HepG2 (cell line): ENCODE data around the gene MS4A10. TPM values are rescaled to one million over a fixed set of nuclear protein-coding genes. Genes with fewer than 3 reads are reported as not detected.

Source experiments
- ATAC-seq: fragments of 200-7000 bp; cut with Tn5 transposase; 3 replicates; pipeline ENCODE4 v1.9.1; 2020; ENCODE audit warnings: mild to moderate bottlenecking, moderate library complexity
- BruUV-seq: library from RNA; stranded (reverse); fragments of 400-500 nt; replicated peaks from 2 replicates; lab custom pipeline; 2021; lab: Mats Ljungman, UMichigan
- CTCF ChIA-PET: fragments of 300-600 bp; formaldehyde crosslinking; extraction: SDS; loops from one replicate; lab custom pipeline; 2021; ENCODE audit warnings: low total read pairs, inconsistent platforms, low intra/inter-chr PET ratio; lab: Yijun Ruan, JAX
- POLR2A ChIA-PET: fragments of 350-600 bp; sonication (Branson Sonifier 250); formaldehyde crosslinking; loops from one replicate; lab custom pipeline; 2020; ENCODE audit warnings: antibody characterized with exemption, inconsistent platforms; lab: Yijun Ruan, JAX
- DNase-seq: peaks from one replicate; pipeline ENCODE4 v3.0.0-alpha.2; 2015; ENCODE audit warnings: low spot score
- FAIRE-seq: peaks from 3 replicates; lab custom pipeline; 2011; peaks lifted over from hg19 to GRCh38; lab: Jason Lieb, UNC
- H2AFZ ChIP-seq: one replicate; pipeline ENCODE4 v1.6.1; 2011; ENCODE audit warnings: low read length, inconsistent platforms
- H3K27ac ChIP-seq: fragments of 300-600 bp; 3 replicates; pipeline ENCODE4 v1.8.0; 2011; ENCODE audit warnings: mixed run types, mild to moderate bottlenecking, mixed read lengths, low read length, inconsistent platforms; ENCODE audit not compliant: insufficient read depth; ENCODE audit errors: extremely low read length
- H3K27me3 ChIP-seq, 2 experiments: fragments of 200-600 bp in 1 of 2; 2 replicates in 1 of 2; 3 replicates in 1 of 2; pipeline versions ENCODE4 v1.6.0 to v1.8.0; 2011; ENCODE audit warnings: low read length in 2 of 2, mild to moderate bottlenecking in 2 of 2, moderate library complexity in 2 of 2, inconsistent platforms in 1 of 2; ENCODE audit not compliant: insufficient read depth in 2 of 2, control insufficient read depth in 1 of 2
- H3K36me3 ChIP-seq, 2 experiments: fragments of 200-600 bp in 1 of 2; replicated peaks in 1 of 2; 2 replicates in 1 of 2; 3 replicates in 1 of 2; pipeline versions ENCODE4 v1.5.1 to v1.8.0; 2011; ENCODE audit warnings: low read length in 2 of 2, inconsistent platforms in 1 of 2; ENCODE audit not compliant: insufficient read depth in 2 of 2, control insufficient read depth in 1 of 2
- H3K4me1 ChIP-seq: 2 replicates; pipeline ENCODE4 v1.5.1; 2012; ENCODE audit warnings: low read length, inconsistent platforms; ENCODE audit not compliant: insufficient read depth
- H3K4me2 ChIP-seq: 2 replicates; pipeline ENCODE4 v1.6.0; 2011; ENCODE audit warnings: low read depth, low read length, inconsistent platforms
- H3K4me3 ChIP-seq, 3 experiments: fragments of 200-600 bp in 1 of 3; sonication (generic), shearing (Covaris generic) in 1 of 3; replicated peaks in 1 of 3; 2 replicates each; pipeline ENCODE4 v1.5.1; 2011 to 2016; ENCODE audit warnings: low read length in 3 of 3, inconsistent platforms in 2 of 3, low read depth in 2 of 3, mild to moderate bottlenecking in 2 of 3, control low read depth in 1 of 3, mixed read lengths in 1 of 3; ENCODE audit not compliant: insufficient read depth in 1 of 3
- H3K79me2 ChIP-seq: one replicate; pipeline ENCODE4 v1.6.1; 2011; ENCODE audit warnings: low read length, inconsistent platforms; ENCODE audit not compliant: insufficient read depth
- H3K9ac ChIP-seq: 2 replicates; pipeline ENCODE4 v1.6.0; 2011; ENCODE audit warnings: mild to moderate bottlenecking, low read depth, low read length, inconsistent platforms; ENCODE audit not compliant: insufficient read depth
- H3K9me3 ChIP-seq: 2 replicates; pipeline ENCODE4 v1.5.1; 2012; ENCODE audit warnings: mild to moderate bottlenecking, low read length
- H4K20me1 ChIP-seq: 2 replicates; pipeline ENCODE4 v1.6.0; 2011; ENCODE audit warnings: inconsistent platforms, mild to moderate bottlenecking, low read length, moderate library complexity; ENCODE audit not compliant: insufficient read depth
- ATF1 ChIP-seq: IDR thresholded peaks from 2 replicates; pipeline ENCODE4 v1.6.1; 2016; ENCODE audit warnings: mild to moderate bottlenecking, control low read depth
- CSRNP1 ChIP-seq: sonication (generic); formaldehyde crosslinking; IDR thresholded peaks from 2 replicates; pipeline ENCODE4 v1.8.1; 2023; ENCODE audit warnings: mild to moderate bottlenecking, missing genetic modification reagents
- ELK4 ChIP-seq: sonication (generic); formaldehyde crosslinking; IDR thresholded peaks from 2 replicates; pipeline ENCODE4 v1.9.0; 2021; ENCODE audit warnings: missing genetic modification reagents, borderline replicate concordance
- ETS1 ChIP-seq: sonication (generic); formaldehyde crosslinking; IDR thresholded peaks from 2 replicates; pipeline ENCODE4 v1.4.0; 2020; ENCODE audit warnings: missing genetic modification reagents
- HNF1B ChIP-seq: sonication (generic); formaldehyde crosslinking; IDR thresholded peaks from 2 replicates; pipeline ENCODE4 v1.5.1; 2020; ENCODE audit warnings: mild to moderate bottlenecking, moderate library complexity, missing genetic modification reagents
- NAIF1 ChIP-seq: sonication (generic); formaldehyde crosslinking; IDR thresholded peaks from 2 replicates; pipeline ENCODE4 v1.5.0; 2020; ENCODE audit warnings: mild to moderate bottlenecking, missing genetic modification reagents, borderline replicate concordance
- NFATC3 ChIP-seq: sonication (generic); formaldehyde crosslinking; IDR thresholded peaks from 2 replicates; pipeline ENCODE4 v1.5.1; 2020; ENCODE audit warnings: mild to moderate bottlenecking, missing genetic modification reagents
- PHB2 ChIP-seq: fragments of 450-650 bp; IDR thresholded peaks from 2 replicates; pipeline ENCODE4 v1.6.1; 2018; ENCODE audit not compliant: partially characterized antibody
- SUZ12 ChIP-seq: fragments of 150-350 bp; IDR thresholded peaks from 2 replicates; pipeline ENCODE4 v1.6.1; 2014; ENCODE audit warnings: low read depth, low read length
- TOE1 ChIP-seq: sonication (generic); formaldehyde crosslinking; IDR thresholded peaks from 2 replicates; pipeline ENCODE4 v1.4.0; 2020; ENCODE audit warnings: mild to moderate bottlenecking, missing genetic modification reagents
- ZBTB7A ChIP-seq: sonication (generic); formaldehyde crosslinking; IDR thresholded peaks from 2 replicates; pipeline ENCODE4 v1.8.0; 2022; ENCODE audit warnings: mild to moderate bottlenecking, missing genetic modification reagents
- ZNF264 ChIP-seq: sonication (generic); formaldehyde crosslinking; IDR thresholded peaks from 2 replicates; pipeline ENCODE4 v1.4.0; 2020; ENCODE audit warnings: missing genetic modification reagents
- ZNF772 ChIP-seq: sonication (generic); formaldehyde crosslinking; IDR thresholded peaks from 2 replicates; pipeline ENCODE4 v1.5.0; 2020; ENCODE audit warnings: mild to moderate bottlenecking, missing genetic modification reagents
- in situ Hi-C: cut with HindIII; loops from 2 replicates; pipeline ENCODE4 v1.10.0; 2017; ENCODE audit warnings: low pct_unique_long_range_greater_than_20kb; ENCODE audit not compliant: extremely low pct_ligation_motif_present
- intact Hi-C: fragments of 100-400 bp; cut with micrococcal nuclease; formaldehyde crosslinking; loops from one replicate; pipeline ENCODE4 v1.10.0; 2022; ENCODE audit not compliant: unreplicated experiment
- polyA plus RNA-seq, 8 experiments: library from polyadenylated mRNA; depleted of rRNA in 3 of 8; stranded (reverse) in 7 of 8; unstranded in 1 of 8; fragments of >200 nt; fragmentation: Illumina TruSeq in 4 of 8; extraction: Trizol in 4 of 8; gene quantifications; 2 replicates each; pipeline versions ENCODE4 v1.2.1 to v1.2.3, GENCODE V29; 2011 to 2016; ENCODE audit warnings: low read depth in 4 of 8, missing spikeins in 1 of 8, mixed read lengths in 1 of 8; ENCODE audit not compliant: insufficient read depth in 1 of 8
- total RNA-seq, 5 experiments: library from RNA; depleted of rRNA; stranded (reverse); fragments of >200 nt; fragmentation: Illumina TruSeq; extraction: Trizol; gene quantifications; 2 replicates each; pipeline ENCODE4 v1.2.3, GENCODE V29; 2016; ENCODE audit warnings: low read depth in 1 of 5

Gene MS4A10
- total and polyA plus RNA-seq, 2 of the 13 experiments (the other 11 are each of a cell fraction or from before 2014, with no cell fraction given), result not detected

- Histone ChIP-seq H3K27me3 (peaks cover 0 to 5% of the 10 kb centered on the region in 2 experiments; a peak in 1 of 5 replicates), H3K27ac (no peak overlapping the region)
- POLR2A ChIA-PET, result no interaction called here
- in situ Hi-C loops, result no loop called here
- BruUV-seq, result no TSS peak
- FAIRE-seq (no peak), ATAC-seq (no peak)
- TF ChIP-seq NFATC3 (no peak), SUZ12 (no peak), ZNF772 (CRISPR knock-in tag) (no peak), CSRNP1 (CRISPR knock-in tag) (no peak), ATF1 (CRISPR knock-in tag) (no peak), TOE1 (CRISPR knock-in tag) (no peak), NAIF1 (CRISPR knock-in tag) (no peak), HNF1B (no peak), ELK4 (CRISPR knock-in tag) (no peak), ZBTB7A (CRISPR knock-in tag) (no peak), PHB2 (no peak), ZNF264 (no peak), ETS1 (no peak)
- TF ChIP-seq, all 625 proteins: peak for 0
- Histone ChIP-seq H3K9ac (no peak overlapping the region), H3K4me2 (no peak overlapping the region), H3K4me1 (no peaks in the 10 kb centered on the region), H4K20me1 (no peaks in the 10 kb centered on the region), H3K79me2 (no peaks in the 10 kb centered on the region), H2AFZ (no peak overlapping the region), H3K36me3 (no peaks in the 10 kb centered on the region), H3K4me3 (no peak overlapping the region), H3K9me3 (no peaks in the 10 kb centered on the region)
- CTCF ChIA-PET, result no interaction called here
- intact Hi-C loops, result no loop called here
- DNase-seq, result no peak
These were observed 4.4 kb upstream of the MS4A10 start for GRCh38 chr11:60780774-60781173.
